WI38 (cell line): ENCODE data around the gene COLGALT1.

Experiments
- H3K4me3 ChIP-seq: 2 replicates; pipeline ENCODE4 v1.5.1; 2011; ENCODE audit warnings: low read depth, mild to moderate bottlenecking, control low read depth, low read length
- TF ChIP-seq, protein P1 (sequence below): IDR thresholded peaks from 2 replicates; pipeline ENCODE4 v1.5.1; 2012; ENCODE audit warnings: low read depth, mild to moderate bottlenecking, control low read depth, low read length

COLGALT1 gene

DNA sequence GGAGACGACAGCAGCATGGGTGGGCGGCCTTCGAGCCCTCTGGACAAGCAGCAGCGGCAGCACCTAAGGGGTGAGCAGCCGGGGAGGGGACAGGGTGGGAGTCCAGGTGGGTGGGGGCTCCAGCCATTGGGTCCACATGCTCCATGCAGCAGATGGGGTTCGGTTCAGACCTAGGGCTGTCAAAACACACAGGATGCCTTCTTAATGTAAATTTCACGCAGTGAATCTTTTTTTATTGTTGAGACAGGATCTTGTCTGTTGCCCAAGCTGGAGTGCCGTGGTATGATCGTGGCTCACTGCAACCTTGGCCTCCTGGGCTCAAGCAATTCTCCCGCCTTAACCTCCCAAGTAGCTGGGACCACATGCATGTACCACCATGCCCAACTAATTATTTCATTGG lies 28.1 kb upstream of the COLGALT1 start:
- H3K4me3 ChIP-seq: no peak overlapping the region
- TF ChIP-seq, protein P1, sequence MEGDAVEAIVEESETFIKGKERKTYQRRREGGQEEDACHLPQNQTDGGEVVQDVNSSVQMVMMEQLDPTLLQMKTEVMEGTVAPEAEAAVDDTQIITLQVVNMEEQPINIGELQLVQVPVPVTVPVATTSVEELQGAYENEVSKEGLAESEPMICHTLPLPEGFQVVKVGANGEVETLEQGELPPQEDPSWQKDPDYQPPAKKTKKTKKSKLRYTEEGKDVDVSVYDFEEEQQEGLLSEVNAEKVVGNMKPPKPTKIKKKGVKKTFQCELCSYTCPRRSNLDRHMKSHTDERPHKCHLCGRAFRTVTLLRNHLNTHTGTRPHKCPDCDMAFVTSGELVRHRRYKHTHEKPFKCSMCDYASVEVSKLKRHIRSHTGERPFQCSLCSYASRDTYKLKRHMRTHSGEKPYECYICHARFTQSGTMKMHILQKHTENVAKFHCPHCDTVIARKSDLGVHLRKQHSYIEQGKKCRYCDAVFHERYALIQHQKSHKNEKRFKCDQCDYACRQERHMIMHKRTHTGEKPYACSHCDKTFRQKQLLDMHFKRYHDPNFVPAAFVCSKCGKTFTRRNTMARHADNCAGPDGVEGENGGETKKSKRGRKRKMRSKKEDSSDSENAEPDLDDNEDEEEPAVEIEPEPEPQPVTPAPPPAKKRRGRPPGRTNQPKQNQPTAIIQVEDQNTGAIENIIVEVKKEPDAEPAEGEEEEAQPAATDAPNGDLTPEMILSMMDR: no peak

DNA sequence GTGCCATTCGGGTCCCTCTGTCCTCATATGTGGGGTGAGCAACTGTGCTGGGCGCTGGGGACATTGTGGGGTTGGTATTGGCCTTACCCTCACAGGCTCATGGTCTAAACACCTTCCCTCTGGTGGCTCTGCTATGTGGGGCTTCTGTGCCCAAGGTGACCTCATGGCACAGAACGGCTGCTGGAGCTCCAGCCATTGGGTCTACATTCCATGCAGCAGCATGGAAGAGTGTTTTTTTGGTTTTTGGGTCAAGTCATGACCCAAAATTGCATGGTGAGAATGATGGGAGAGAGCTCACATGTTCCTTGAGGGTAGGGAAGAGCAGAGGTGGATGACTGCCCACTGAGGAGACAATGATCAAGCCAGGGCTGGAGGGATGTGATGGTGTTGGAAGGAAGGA lies 26.8 kb upstream of the COLGALT1 start:
- no peak overlapping the region for H3K4me3 ChIP-seq
- TF ChIP-seq, protein P1: no peak

GRCh38 chr19:17529239-17530158 lies 25.9 kb upstream of the COLGALT1 start:
- TF ChIP-seq, protein P1: no peak
- no peak overlapping the region for H3K4me3 ChIP-seq

- no peak overlapping the region for H3K4me3 ChIP-seq
- TF ChIP-seq, protein P1: no peak
Observed at GRCh38 chr19:17530586-17530985, 24.9 kb upstream of the COLGALT1 start.

- TF ChIP-seq, protein P1: no peak
- no peak overlapping the region for H3K4me3 ChIP-seq
Observed at GRCh38 chr19:17532116-17532515, 23.3 kb upstream of the COLGALT1 start.

DNA sequence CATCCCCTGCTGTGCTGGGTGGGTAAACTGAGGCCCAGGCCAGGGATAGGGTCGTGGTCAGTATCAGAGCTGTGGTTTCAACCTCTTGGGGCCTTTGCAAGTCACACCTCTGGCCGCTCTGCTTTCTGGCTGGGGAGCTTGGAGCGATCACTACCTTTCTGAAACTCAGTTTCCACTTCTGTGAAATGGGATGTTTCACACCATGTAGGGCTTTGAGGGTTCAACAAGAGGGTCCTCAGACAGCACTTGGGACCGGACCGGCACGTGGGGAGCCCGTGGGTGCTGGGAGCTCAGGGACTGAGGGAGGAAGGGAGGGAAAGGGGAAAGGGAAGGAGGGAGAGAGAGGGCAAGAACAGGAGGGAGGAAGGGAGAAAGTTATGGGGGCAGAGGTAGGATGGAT lies 22.9 kb upstream of the COLGALT1 start:
- TF ChIP-seq, protein P1: no peak
- no peak overlapping the region for H3K4me3 ChIP-seq

DNA sequence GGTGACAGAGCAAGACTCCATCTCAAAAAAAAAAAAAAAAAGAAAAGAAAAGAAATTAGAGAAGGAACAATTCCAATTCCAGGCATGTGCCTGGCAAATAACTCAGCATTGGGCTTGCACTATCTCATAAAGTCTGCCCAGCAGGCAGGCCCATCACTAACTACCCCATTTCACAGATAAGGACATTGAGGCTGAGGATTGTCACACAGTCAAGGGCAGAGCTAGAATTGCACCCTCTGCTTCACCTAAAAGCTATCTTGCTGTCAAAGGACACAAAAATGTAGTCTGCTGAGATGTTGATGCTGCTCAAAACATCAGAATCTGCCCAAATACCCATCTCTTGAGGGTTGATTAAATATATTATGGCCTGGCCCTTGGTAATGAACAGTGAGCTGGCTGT lies 20.7 kb upstream of the COLGALT1 start:
- TF ChIP-seq, protein P1: no peak
- no peak overlapping the region for H3K4me3 ChIP-seq
